ENCODE data around the gene PIGP.
"Not testable (repeated sequence)": the region's sequence is repeated elsewhere in the genome, so short reads cannot be mapped to it uniquely, and the experiment has no call there.

DNA sequence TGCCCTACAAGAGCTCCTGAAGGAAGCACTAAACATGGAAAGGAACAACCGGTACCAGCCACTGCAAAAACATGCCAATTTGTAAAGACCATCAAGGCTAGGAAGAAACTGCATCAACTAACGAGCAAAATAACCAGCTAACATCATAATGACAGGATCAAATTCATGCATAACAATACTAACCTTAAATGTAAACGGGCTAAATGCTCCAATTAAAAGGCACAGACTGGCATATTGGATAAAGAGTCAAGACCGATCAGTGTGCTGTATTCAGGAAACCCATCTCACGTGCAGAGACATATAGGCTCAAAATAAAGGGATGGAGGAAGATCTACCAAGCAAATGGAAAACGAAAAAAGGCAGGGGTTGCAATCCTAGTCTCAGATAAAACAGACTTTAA lies 38.2 kb upstream of the PIGP start:
- TF ChIP-seq, protein P1, sequence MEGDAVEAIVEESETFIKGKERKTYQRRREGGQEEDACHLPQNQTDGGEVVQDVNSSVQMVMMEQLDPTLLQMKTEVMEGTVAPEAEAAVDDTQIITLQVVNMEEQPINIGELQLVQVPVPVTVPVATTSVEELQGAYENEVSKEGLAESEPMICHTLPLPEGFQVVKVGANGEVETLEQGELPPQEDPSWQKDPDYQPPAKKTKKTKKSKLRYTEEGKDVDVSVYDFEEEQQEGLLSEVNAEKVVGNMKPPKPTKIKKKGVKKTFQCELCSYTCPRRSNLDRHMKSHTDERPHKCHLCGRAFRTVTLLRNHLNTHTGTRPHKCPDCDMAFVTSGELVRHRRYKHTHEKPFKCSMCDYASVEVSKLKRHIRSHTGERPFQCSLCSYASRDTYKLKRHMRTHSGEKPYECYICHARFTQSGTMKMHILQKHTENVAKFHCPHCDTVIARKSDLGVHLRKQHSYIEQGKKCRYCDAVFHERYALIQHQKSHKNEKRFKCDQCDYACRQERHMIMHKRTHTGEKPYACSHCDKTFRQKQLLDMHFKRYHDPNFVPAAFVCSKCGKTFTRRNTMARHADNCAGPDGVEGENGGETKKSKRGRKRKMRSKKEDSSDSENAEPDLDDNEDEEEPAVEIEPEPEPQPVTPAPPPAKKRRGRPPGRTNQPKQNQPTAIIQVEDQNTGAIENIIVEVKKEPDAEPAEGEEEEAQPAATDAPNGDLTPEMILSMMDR (IDR thresholded peaks at IDR 0.05; ENCODE audit: low read length) = not testable (repeated sequence)
- not testable (repeated sequence) for TF ChIP-seq EZH2 (IDR thresholded peaks at IDR 0.05; ENCODE audit: borderline replicate concordance, low read length)
